Fibroblast of pulmonary artery (primary cell): ENCODE results near the gene MPV17L.
A peak's percentile ranks its signal among the peaks of the same experiment; 100 is the strongest.
"Not testable (repeated sequence)": the region's sequence is repeated elsewhere in the genome, so short reads cannot be mapped to it uniquely, and the experiment has no call there.

Experiments
- DNase-seq: peaks from one replicate; pipeline ENCODE4 v3.0.0-alpha.2; 2010; ENCODE audit warnings: low read depth
- H3K4me3 ChIP-seq: replicated peaks from 2 replicates; pipeline ENCODE4 v1.5.1; 2011; ENCODE audit warnings: low read depth, mild to moderate bottlenecking, control low read depth, low read length, moderate library complexity
- CTCF ChIP-seq: IDR thresholded peaks from 2 replicates; pipeline ENCODE4 v1.5.1; 2011; ENCODE audit warnings: mild to moderate bottlenecking, control low read depth, low read length, inconsistent platforms; ENCODE audit errors: missing control alignments

The MPV17L gene

GRCh38 chr16:15395631-15396508 lies at the start of gene MPV17L:
Gene MPV17L, plus strand, starts transcription at chr16:15395754. Its CDS starts 144 bp downstream, at chr16:15395898.
- H3K4me3 ChIP-seq, result peak within 1 kb of the TSS; percentile 29
- DNase-seq, result peak; percentile 8

GRCh38 chr16:15348721-15349120 lies 46.8 kb upstream of the MPV17L start:
- not testable (repeated sequence) for H3K4me3 ChIP-seq, DNase-seq

- not testable (repeated sequence) for DNase-seq, H3K4me3 ChIP-seq
These were observed 44.3 kb upstream of the MPV17L start for GRCh38 chr16:15351251-15351650.

- DNase-seq, H3K4me3 ChIP-seq: not testable (repeated sequence)
These were observed 43.8 kb upstream of the MPV17L start for GRCh38 chr16:15351745-15352144.

GRCh38 chr16:15352852-15353251 lies 42.7 kb upstream of the MPV17L start:
- not testable (repeated sequence) for H3K4me3 ChIP-seq, DNase-seq

GRCh38 chr16:15354846-15355245 lies 40.7 kb upstream of the MPV17L start:
- H3K4me3 ChIP-seq, result not testable (repeated sequence)

GRCh38 chr16:15357495-15357894 lies 38.1 kb upstream of the MPV17L start:
- not testable (repeated sequence) for DNase-seq

More at GRCh38 chr16:15354846-15355245, 40.7 kb upstream of the MPV17L start:
- DNase-seq, result not testable (repeated sequence)

GRCh38 chr16:15378194-15378593 lies 17.4 kb upstream of the MPV17L start, which contains the start of gene NPIPA5:
Gene NPIPA5, minus strand, starts transcription at chr16:15378294. Its CDS starts 0 bp downstream, at chr16:15378294.
- H3K4me3 ChIP-seq, DNase-seq: not testable (repeated sequence)

More at GRCh38 chr16:15357495-15357894, 38.1 kb upstream of the MPV17L start:
- not testable (repeated sequence) for H3K4me3 ChIP-seq

- not testable (repeated sequence) for H3K4me3 ChIP-seq
- peak; percentile 46 for DNase-seq
These were observed 12.7 kb upstream of the MPV17L start for GRCh38 chr16:15382810-15383209.

- H3K4me3 ChIP-seq, DNase-seq: not testable (repeated sequence)
These were observed 7.5 kb upstream of the MPV17L start for GRCh38 chr16:15388060-15388459.

GRCh38 chr16:15389916-15390315 lies 5.6 kb upstream of the MPV17L start:
- DNase-seq, H3K4me3 ChIP-seq: not testable (repeated sequence)

GRCh38 chr16:15393025-15393424 lies 2.5 kb upstream of the MPV17L start:
- not testable (repeated sequence) for H3K4me3 ChIP-seq

GRCh38 chr16:15396509-15396829 lies 915 bp downstream of the MPV17L start:
- not testable (repeated sequence) for H3K4me3 ChIP-seq, DNase-seq

More at GRCh38 chr16:15393025-15393424, 2.5 kb upstream of the MPV17L start:
- DNase-seq, result not testable (repeated sequence)

GRCh38 chr16:15396948-15397594 lies 1.5 kb downstream of the MPV17L start:
- no peak for TF ChIP-seq CTCF
- H3K4me3 ChIP-seq, result no peak overlapping the region
- DNase-seq, result no peak
